PC-3 (cell line): ENCODE results near the gene PLA2G4D.

Source experiments
- EZH2 ChIP-seq: fragments of 300-600 bp; sonication (generic); IDR thresholded peaks from one replicate; pipeline ENCODE4 v1.6.1; 2017; ENCODE audit warnings: antibody characterized with exemption, mild to moderate bottlenecking, low read length; ENCODE audit not compliant: unreplicated experiment
- EZH2phosphoT487 ChIP-seq: fragments of 300-600 bp; sonication (generic); IDR thresholded peaks from 2 replicates; pipeline ENCODE4 v1.6.1; 2018; ENCODE audit warnings: mild to moderate bottlenecking, antibody characterized with exemption, low read length, borderline replicate concordance
- TF ChIP-seq, protein P1 (sequence below): fragments of 300-600 bp; sonication (generic); conservative IDR thresholded peaks from 2 replicates; pipeline ENCODE4 v1.5.1; 2017; ENCODE audit warnings: antibody characterized with exemption, low read depth, mild to moderate bottlenecking, low read length

DNA sequence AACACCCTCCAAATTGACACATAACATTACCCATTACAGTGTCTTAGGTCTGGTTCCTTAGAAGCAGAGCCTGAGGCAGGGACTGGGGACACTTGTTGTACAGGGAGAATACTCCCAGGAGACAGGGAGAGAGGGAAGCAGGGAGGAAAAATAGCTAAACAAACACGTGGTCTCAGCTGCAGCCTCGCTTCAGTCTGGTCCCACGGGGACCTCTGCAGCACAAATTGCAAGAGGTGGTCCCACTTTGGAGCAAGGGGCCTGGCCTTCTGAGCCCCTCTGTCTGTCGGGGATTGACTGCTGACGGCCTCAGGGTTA, 25.0 kb upstream of the PLA2G4D start:
- TF ChIP-seq EZH2 (no peak), EZH2phosphoT487 (no peak)
- TF ChIP-seq, protein P1, sequence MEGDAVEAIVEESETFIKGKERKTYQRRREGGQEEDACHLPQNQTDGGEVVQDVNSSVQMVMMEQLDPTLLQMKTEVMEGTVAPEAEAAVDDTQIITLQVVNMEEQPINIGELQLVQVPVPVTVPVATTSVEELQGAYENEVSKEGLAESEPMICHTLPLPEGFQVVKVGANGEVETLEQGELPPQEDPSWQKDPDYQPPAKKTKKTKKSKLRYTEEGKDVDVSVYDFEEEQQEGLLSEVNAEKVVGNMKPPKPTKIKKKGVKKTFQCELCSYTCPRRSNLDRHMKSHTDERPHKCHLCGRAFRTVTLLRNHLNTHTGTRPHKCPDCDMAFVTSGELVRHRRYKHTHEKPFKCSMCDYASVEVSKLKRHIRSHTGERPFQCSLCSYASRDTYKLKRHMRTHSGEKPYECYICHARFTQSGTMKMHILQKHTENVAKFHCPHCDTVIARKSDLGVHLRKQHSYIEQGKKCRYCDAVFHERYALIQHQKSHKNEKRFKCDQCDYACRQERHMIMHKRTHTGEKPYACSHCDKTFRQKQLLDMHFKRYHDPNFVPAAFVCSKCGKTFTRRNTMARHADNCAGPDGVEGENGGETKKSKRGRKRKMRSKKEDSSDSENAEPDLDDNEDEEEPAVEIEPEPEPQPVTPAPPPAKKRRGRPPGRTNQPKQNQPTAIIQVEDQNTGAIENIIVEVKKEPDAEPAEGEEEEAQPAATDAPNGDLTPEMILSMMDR: no peak
